RWPE1 (cell line): Measurements from ENCODE around the gene ABCF2.

Source experiments
- CTCF ChIA-PET: fragments of 350-600 bp; sonication (Branson Sonifier 250); formaldehyde crosslinking; extraction: SDS; loops from one replicate; lab custom pipeline; 2021; lab: Yijun Ruan, JAX
- POLR2A ChIA-PET: fragments of 400-600 bp; formaldehyde crosslinking; extraction: SDS; loops from one replicate; lab custom pipeline; 2020; ENCODE audit warnings: antibody characterized with exemption; ENCODE audit not compliant: low non-redundant PET; lab: Yijun Ruan, JAX
- DNase-seq: peaks from one replicate; pipeline ENCODE4 v3.0.0; 2012; ENCODE audit warnings: low spot score
- H3K27ac ChIP-seq: fragments of 450-650 bp; 2 replicates; pipeline ENCODE4 v1.5.1; 2017
- CTCF ChIP-seq: fragments of 450-650 bp; conservative IDR thresholded peaks from 2 replicates; pipeline ENCODE4 v1.5.1; 2017; ENCODE audit warnings: low read depth, mild to moderate bottlenecking

ABCF2 gene

GRCh38 chr7:151254851-151255250, 27.8 kb upstream of the ABCF2 start:
- DNase-seq: no peak
- H3K27ac ChIP-seq: no peak overlapping the region
- ChIA-PET CTCF (interaction anchor here (0.6 kb wide), 1 partner anchor 65 kb away, joined by 3 read pairs; no protein-coding TSS in a partner anchor), POLR2A (no interaction called here)
- no peak for TF ChIP-seq CTCF

GRCh38 chr7:151254316-151254715, 27.3 kb upstream of the ABCF2 start:
- POLR2A ChIA-PET: no interaction called here
- H3K27ac ChIP-seq: no peak overlapping the region
- CTCF ChIA-PET: no interaction called here
- no peak for DNase-seq
- TF ChIP-seq CTCF: no peak

GRCh38 chr7:151252961-151253711, 26.1 kb upstream of the ABCF2 start:
- no peak for TF ChIP-seq CTCF
- no peak for DNase-seq
- ChIA-PET POLR2A (no interaction called here), CTCF (no interaction called here)
- H3K27ac ChIP-seq: peak overlapping the region; percentile 77

GRCh38 chr7:151252561-151252835, 25.5 kb upstream of the ABCF2 start:
- no peak for TF ChIP-seq CTCF
- DNase-seq: no peak
- CTCF ChIA-PET: no interaction called here
- POLR2A ChIA-PET: no interaction called here
- H3K27ac ChIP-seq: peak overlapping the region; percentile 77

- ChIA-PET CTCF (no interaction called here), POLR2A (no interaction called here)
- DNase-seq: peak; percentile 45
- TF ChIP-seq CTCF: no peak
- peak overlapping the region; percentile 77 for H3K27ac ChIP-seq
Measured at GRCh38 chr7:151251689-151252560, 24.9 kb upstream of the ABCF2 start.

GRCh38 chr7:151251328-151251688, 24.3 kb upstream of the ABCF2 start:
- peak overlapping the region; percentile 77 for H3K27ac ChIP-seq
- no peak for DNase-seq
- CTCF ChIA-PET: no interaction called here
- POLR2A ChIA-PET: no interaction called here
- TF ChIP-seq CTCF: no peak
